NCI-H2081 (cell line): ENCODE results near the gene RASA4.
"Not testable (repeated sequence)": the region's sequence is repeated elsewhere in the genome, so short reads cannot be mapped to it uniquely, and the experiment has no call there.

Experiments
- DNase-seq, 2 experiments: peaks; one replicate each; lab custom pipeline; 2025; lab: John Stamatoyannopoulos, UW

Gene RASA4

GRCh38 chr7:102616507-102617125 lies at the start of gene RASA4:
Gene RASA4, minus strand, starts transcription at chr7:102616756. Its CDS starts 67 bp downstream, at chr7:102616689.
- DNase-seq = not testable (repeated sequence)

DNA sequence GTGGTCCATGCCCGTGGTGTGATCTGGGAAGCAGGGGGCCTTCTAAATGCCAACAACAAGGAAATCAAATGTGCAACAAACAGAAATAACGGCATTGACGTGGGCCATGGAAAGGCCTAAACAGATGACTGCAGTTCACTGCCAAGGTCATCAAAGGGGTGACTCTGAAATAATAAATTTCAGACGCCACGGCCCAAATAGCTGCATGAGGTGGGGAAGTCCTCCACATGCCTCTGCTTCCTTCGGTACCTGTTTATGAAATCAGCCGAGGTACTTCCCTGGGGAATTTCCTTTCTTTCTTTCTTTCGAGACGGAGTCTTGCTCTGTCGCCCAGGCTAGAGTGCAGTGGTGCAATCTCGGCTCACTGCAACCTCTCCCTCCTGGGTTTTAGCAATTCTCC lies 48.2 kb upstream of the RASA4 start:
- DNase-seq = not testable (repeated sequence)

DNA sequence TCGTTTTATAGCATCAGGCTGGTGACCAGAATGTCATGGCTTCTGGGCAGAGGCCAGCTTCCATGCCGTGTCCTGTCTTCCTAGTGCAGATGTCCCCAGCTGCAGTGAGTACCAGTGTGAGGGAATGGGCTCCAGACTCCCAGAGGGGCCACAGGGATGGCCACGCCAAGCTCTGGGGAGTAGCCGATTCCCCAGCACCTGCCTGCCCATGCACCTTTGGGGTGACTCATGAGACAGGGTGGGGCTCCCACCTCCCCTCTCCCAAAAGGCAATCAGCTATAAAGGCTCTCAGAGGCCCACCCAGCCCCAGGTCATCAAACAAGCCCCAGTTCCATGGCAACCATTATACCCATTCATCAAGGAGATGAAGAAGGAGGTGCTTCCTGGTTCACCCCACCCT lies 33.4 kb upstream of the RASA4 start, which contains the start of gene SPDYE2B:
SPDYE2B (plus strand) TSS at position 396 of the 400 bp plus-strand sequence. CDS start 2,030 bp downstream, outside the sequence.
- not testable (repeated sequence) for DNase-seq

DNA sequence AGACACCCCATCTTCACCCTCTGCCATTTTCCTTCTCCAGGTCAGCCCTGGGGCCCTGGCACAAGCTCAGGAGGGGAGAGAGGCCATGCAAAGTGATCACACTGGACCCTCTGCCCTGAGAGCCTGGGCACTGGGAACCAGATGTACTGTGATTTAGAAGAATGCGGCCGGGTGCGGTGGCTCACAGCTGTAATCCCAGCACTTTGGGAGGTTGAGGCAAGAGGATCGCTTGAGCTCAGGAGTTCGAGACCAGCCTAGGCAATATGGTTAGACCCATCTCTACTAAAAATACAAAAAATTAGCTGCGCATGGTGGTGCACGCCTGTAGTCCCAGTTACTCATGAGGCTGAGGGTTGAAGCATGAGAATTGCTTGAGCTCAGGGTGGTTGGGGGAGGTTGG lies 31.3 kb upstream of the RASA4 start:
- DNase-seq = not testable (repeated sequence)

DNA sequence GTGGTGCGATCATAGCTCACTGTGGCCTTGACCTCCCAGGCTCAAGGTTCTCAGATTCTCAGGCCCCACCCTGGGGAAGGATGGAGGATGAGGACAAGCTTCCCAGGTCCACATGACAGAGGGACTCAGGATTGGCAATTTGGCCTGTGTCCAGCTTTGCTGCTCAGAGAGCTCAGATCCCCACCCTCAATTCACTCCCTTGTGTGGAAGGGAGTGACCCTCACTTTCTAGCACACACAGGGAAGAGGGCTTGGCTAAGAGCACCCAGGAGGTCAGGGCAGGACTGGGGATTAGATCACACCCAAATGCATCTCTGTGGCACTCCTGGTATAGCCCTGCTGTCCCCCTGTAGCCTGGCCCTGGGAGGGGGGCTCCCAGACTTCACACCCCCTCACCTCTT lies 26.8 kb upstream of the RASA4 start:
- not testable (repeated sequence) for DNase-seq

DNA sequence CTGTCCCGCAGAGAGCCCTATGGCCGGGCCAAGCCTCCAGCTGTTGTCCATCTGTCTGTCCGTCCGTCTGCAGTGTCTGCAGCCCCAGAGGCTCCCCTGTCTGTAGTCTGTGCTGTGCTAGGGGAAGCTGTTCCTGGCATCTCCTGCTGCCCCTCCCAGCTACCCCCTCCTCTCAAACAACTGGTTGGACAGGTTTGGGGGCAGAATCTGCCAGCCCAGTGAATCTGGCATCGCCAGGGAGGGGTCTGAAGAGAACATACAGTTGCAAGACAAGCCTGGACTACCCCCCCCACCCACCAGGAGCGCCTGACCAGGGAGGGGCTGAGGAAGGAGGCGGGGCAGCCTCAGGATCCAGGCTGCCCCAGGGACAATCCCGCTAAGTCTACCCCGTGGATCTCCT lies 26.1 kb upstream of the RASA4 start, which contains the start of gene UPK3BL1:
UPK3BL1 (minus strand) TSS at position 101 of the 400 bp plus-strand sequence; CDS start at position 51, 50 bp downstream.
- not testable (repeated sequence) for DNase-seq

- not testable (repeated sequence) for DNase-seq
Observed at GRCh38 chr7:102638848-102639247, 22.3 kb upstream of the RASA4 start.

DNA sequence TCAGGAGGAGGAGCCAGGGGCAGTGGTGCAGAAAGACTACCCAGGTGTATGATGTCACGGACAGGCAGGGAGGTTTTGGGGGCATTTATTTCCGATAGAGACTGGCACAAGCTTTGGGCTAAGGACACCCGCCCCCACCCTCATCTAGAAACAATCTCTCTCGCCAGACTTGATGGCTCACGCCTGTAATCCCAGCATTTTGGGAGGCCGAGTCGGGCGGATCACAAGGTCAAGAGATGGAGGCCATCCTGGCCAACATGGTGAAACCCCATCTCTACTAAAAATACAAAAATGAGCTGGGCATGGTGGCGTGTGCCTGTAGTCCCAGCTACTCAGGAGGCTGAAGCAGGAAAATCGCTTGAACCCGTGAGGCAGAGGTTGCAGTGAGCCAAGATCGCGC lies 20.4 kb upstream of the RASA4 start:
- DNase-seq = not testable (repeated sequence)

- not testable (repeated sequence) for DNase-seq
Observed at GRCh38 chr7:102635354-102635753, 18.8 kb upstream of the RASA4 start.

DNA sequence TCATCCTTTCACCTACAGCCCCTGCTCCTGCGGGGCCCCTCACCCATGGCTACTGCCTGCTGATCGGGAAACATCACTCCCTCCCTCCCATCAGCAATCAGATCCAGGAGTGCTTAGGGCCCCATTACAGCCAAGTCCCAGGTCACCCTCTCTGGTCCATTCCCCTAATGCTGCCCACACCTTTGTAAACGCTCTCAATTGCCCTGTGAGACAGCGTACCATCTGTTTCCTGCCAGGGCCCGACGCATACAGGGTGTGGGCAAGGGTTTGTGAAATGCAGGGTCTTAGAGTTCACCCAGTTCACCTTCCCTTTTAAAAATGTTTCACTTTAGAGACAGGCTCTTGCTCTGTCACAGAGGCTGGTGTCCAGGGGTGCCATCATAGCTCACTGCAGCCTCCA lies 17.7 kb upstream of the RASA4 start:
- not testable (repeated sequence) for DNase-seq

DNA sequence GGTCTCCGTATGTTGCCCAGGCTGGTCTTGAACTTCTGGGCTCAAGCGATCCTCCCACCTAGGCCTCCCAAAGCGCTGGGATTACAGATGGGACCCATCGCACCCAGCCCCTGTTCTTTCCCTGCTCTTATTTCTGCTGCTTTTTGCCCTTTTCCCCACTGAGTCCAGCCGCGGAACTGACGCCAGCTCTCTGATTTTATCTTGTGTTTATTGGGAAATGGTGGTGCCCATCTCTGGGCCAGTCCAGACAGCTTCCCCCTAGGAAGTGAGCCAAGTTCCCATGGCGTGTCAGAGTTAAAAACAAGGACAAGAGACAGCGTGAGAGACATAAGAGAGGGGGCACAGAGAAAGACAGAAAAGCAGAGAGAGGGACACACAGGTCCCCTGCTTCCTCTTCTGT lies 14.1 kb upstream of the RASA4 start:
- not testable (repeated sequence) for DNase-seq

DNA sequence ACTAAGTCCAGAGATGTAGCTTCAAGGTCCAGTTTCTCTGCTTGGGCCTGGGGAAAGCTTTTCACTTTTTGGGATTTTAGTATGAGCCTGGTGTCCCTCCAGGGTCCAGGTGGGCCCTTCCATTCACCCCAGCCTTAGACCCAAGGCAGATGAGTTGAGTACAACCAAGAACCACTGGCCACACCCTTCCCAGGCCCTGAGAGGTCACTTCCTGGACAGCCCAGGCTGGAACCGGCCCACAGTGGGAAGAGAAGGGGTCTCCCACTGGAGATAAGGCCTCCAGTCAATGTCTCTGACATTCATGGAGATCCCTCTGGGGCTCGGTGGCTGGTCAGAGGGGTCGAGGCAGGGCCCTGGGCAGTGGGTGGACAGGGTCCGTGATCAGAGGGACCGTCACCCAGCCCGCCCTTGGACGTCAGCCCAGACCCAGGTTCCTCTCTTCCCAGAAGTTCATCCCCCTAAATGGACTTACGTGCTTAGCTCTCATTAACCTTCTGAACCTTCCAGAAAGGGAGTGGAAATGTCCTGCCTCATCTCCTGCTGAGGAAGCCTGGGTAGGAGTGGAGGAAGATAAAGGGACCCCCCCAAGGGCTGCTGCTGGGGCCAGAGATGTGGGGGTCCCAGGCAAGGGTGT lies 10.8 kb upstream of the RASA4 start:
- not testable (repeated sequence) for DNase-seq

DNA sequence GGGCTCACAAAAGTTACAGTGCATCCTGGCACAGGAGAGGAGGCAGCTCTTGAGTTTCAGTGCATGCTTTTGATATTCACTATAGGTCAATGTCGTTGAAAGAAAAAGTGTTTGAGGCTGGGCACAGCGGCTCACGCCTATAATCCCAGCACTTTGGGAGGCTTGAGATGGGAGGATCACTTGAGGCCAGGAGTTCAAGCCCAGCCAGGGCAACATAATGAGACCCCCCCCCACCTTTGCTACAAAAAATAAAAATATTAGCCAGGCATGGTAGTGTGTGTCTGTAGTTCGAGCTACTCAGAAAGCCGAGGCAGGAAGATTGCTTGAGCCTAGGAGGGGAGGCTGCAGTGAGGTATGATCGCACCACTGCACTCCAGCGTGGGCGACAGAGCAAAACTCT lies 1.6 kb upstream of the RASA4 start:
- DNase-seq = not testable (repeated sequence)

DNA sequence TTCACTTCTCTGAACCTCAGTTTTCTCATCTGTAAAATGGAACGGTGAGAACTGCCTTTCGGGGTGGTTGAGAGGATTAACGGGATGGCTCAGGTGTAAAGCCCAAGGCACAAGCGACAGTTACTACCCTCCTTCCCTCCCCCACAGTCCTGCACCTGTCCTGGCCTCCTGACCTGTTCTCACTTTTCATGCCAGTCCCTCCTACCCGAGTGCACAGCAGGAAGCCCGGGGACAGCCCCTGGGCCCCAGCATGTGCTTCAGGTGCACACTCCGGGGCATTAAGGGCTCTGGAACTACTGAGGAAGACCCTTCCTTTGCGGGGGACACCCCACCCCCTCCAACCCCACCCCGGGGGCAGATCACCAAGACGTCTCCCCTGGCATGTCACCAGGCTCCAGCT lies 626 bp downstream of the RASA4 start:
- not testable (repeated sequence) for DNase-seq

GRCh38 chr7:102614873-102615272 lies 1.7 kb downstream of the RASA4 start:
- DNase-seq = not testable (repeated sequence)

- not testable (repeated sequence) for DNase-seq
Observed at GRCh38 chr7:102614346-102614697, 2.2 kb downstream of the RASA4 start.

GRCh38 chr7:102613575-102614345 lies 2.8 kb downstream of the RASA4 start:
- not testable (repeated sequence) for DNase-seq

DNA sequence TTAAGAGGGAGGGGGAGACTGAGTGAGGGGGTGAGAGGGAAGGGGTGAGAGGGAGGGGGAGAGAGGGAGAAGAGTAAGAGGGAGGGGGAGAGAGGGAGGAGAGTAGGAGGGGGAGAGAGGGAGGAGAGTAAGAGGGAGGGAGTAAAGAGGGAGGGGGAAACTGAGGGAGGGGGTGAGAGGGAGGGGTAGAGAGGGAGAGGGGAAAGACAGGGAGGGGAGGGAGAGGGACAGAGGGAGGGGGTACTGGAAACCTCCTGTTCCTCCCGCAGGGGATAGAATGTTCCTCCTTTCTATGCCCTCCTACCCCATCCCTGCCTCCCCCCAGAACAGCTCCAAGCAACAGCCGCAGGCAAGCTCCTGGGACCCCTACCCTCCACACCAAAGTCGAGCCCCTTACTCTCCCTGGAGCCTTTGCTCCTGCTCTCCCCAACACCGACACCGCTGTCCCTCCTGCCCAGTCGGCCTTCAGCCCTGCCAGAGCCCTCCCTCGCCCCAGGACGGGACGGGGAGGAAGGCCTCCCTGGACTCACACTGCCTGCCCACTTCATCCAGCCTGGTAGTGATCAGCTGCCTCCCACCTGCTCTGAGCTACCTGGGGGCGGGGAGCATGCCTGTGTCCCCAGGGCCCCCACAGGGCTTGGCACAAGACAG lies 4.8 kb downstream of the RASA4 start:
- DNase-seq = not testable (repeated sequence)

DNA sequence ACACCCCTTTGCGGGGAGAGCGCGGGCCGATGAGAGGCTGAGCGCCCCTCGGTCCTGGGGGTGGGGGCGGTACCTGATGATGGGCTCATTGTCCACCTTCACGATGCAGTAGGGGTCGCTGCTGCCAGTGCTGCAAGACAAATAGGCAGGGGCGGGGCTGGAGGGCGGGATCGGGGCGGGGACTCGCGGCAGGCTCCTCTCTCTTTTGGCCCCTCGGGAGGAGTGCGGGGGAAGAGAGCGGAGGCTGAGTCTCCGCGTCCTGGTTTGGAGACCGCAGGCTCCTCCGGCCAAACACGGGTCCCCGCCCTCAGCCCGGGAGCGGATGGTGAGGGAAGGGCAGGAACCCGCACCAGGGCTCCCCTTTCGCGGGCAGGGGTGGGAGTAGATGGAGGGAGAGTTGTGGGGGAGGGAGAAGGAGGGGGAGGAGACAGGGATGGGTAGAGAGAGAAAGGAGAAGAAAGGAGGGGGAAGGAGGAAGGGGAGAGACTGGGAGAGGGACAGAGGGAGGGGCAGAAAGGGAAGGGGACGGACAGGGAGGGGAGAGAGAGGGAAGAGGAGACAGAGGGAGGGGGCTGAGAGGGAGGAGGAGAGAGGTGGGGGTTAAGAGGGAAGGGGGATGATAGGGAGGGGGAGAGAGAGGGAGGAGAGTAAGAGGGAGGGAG lies 5.4 kb downstream of the RASA4 start:
- DNase-seq = not testable (repeated sequence)

GRCh38 chr7:102610441-102610840 lies 6.1 kb downstream of the RASA4 start:
- DNase-seq = not testable (repeated sequence)

DNA sequence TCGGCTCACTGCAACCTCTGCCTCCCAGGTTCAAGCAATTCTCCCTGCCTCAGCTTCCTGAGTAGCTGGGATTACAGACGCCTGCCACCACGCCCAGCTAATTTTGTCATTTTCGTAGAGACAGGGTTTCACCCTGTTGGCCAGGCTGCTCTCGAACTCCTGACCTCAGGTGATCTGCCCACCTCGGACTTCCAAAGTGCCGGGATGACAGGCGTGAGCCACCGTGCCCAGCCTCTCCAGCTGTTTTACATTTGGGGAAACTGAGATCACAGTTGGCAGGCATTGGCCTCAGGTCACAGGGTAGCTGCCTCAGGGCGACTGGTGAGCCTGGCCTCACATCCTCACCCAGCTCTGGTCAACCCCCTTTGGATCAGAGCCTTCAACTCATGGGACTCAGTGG lies 6.8 kb downstream of the RASA4 start:
- not testable (repeated sequence) for DNase-seq
